HEK293 (cell line): ENCODE measurements around the gene KIAA1671.

Source experiments
- CTCF ChIA-PET: fragments of 350-600 bp; formaldehyde crosslinking; extraction: SDS; loops from one replicate; lab custom pipeline; 2021; ENCODE audit warnings: antibody characterized with exemption; lab: Yijun Ruan, JAX
- POLR2A ChIA-PET: fragments of 300-600 bp; formaldehyde crosslinking; extraction: SDS; loops from one replicate; lab custom pipeline; 2020; ENCODE audit warnings: antibody characterized with exemption, inconsistent platforms; lab: Yijun Ruan, JAX
- H3K27ac ChIP-seq: fragments of 200-500 bp; sonication (Bioruptor generic); 2 replicates; pipeline ENCODE4 v1.5.1; 2014; ENCODE audit warnings: low read depth, low read length, control low read depth, inconsistent platforms; ENCODE audit errors: extremely low read depth
- H3K36me3 ChIP-seq, 2 experiments: fragments of 200-500 bp in 1 of 2; sonication (Bioruptor generic) in 1 of 2; 1 replicate in 1 of 2; 2 replicates in 1 of 2; pipeline ENCODE4 v1.5.1; 2014 to 2017; ENCODE audit warnings: inconsistent platforms in 2 of 2, low read length in 2 of 2; ENCODE audit not compliant: control insufficient read depth in 2 of 2, insufficient read depth in 1 of 2
- H3K4me1 ChIP-seq: fragments of 200-500 bp; sonication (Bioruptor generic); 2 replicates; pipeline ENCODE4 v1.5.1; 2014; ENCODE audit warnings: mild to moderate bottlenecking, low read length, inconsistent platforms; ENCODE audit not compliant: control insufficient read depth, insufficient read depth
- H3K4me3 ChIP-seq: 2 replicates; pipeline ENCODE4 v1.5.1; 2011; ENCODE audit warnings: low read depth, mild to moderate bottlenecking, control low read depth, low read length, moderate library complexity
- H3K9me3 ChIP-seq: fragments of 200-500 bp; sonication (Bioruptor generic); 2 replicates; pipeline ENCODE4 v1.5.1; 2014; ENCODE audit warnings: low read depth, low read length, inconsistent platforms; ENCODE audit not compliant: control insufficient read depth, insufficient read depth
- GFI1B ChIP-seq: fragments of 450-650 bp; formaldehyde crosslinking; IDR thresholded peaks from 2 replicates; pipeline ENCODE4 v1.5.1; 2016; ENCODE audit warnings: missing biosample characterization, missing genetic modification characterization
- HIC1 ChIP-seq: fragments of 450-650 bp; formaldehyde crosslinking; IDR thresholded peaks from 2 replicates; pipeline ENCODE4 v1.5.1; 2016; ENCODE audit warnings: missing biosample characterization, missing genetic modification characterization
- HOXD13 ChIP-seq: sonication (generic); formaldehyde crosslinking; IDR thresholded peaks from 2 replicates; pipeline ENCODE4 v1.8.0; 2022; ENCODE audit warnings: missing genetic modification reagents, borderline replicate concordance
- KLF16 ChIP-seq: fragments of 450-650 bp; formaldehyde crosslinking; IDR thresholded peaks from 2 replicates; pipeline ENCODE4 v1.5.1; 2017; ENCODE audit warnings: missing biosample characterization, missing genetic modification characterization
- RBAK ChIP-seq: fragments of 450-650 bp; formaldehyde crosslinking; IDR thresholded peaks from 2 replicates; pipeline ENCODE4 v1.5.1; 2016; ENCODE audit warnings: missing biosample characterization, missing genetic modification characterization
- ZBTB17 ChIP-seq: fragments of 450-650 bp; formaldehyde crosslinking; IDR thresholded peaks from 2 replicates; pipeline ENCODE4 v1.5.1; 2016; ENCODE audit warnings: missing biosample characterization, missing genetic modification characterization
- ZBTB44 ChIP-seq: fragments of 450-650 bp; IDR thresholded peaks from 2 replicates; pipeline ENCODE4 v1.5.1; 2018; ENCODE audit warnings: missing biosample characterization, mild to moderate bottlenecking, missing genetic modification characterization
- ZNF239 ChIP-seq: fragments of 450-650 bp; formaldehyde crosslinking; IDR thresholded peaks from 2 replicates; pipeline ENCODE4 v1.5.1; 2016; ENCODE audit warnings: missing biosample characterization, missing genetic modification characterization
- ZNF292 ChIP-seq: fragments of 450-650 bp; formaldehyde crosslinking; IDR thresholded peaks from 2 replicates; pipeline ENCODE4 v1.5.1; 2016; ENCODE audit warnings: low read depth, missing biosample characterization, missing genetic modification characterization, borderline replicate concordance
- ZNF324 ChIP-seq: fragments of 450-650 bp; formaldehyde crosslinking; IDR thresholded peaks from 2 replicates; pipeline ENCODE4 v1.5.1; 2016; ENCODE audit warnings: missing biosample characterization, missing genetic modification characterization
- ZNF416 ChIP-seq: fragments of 450-650 bp; formaldehyde crosslinking; IDR thresholded peaks from 2 replicates; pipeline ENCODE4 v1.5.1; 2016; ENCODE audit warnings: missing biosample characterization, missing genetic modification characterization
- ZNF664 ChIP-seq: fragments of 450-650 bp; formaldehyde crosslinking; IDR thresholded peaks from 2 replicates; pipeline ENCODE4 v1.5.1; 2016; ENCODE audit warnings: missing biosample characterization, missing genetic modification characterization
- ZNF701 ChIP-seq: fragments of 450-650 bp; formaldehyde crosslinking; IDR thresholded peaks from 2 replicates; pipeline ENCODE4 v1.5.1; 2016; ENCODE audit warnings: missing biosample characterization, missing genetic modification characterization
- ZNF830 ChIP-seq: fragments of 450-650 bp; IDR thresholded peaks from 2 replicates; pipeline ENCODE4 v1.5.0; 2018; ENCODE audit warnings: missing biosample characterization, missing genetic modification characterization, low read depth, mild to moderate bottlenecking, moderate library complexity
- ZNF837 ChIP-seq: fragments of 450-650 bp; formaldehyde crosslinking; IDR thresholded peaks from 2 replicates; pipeline ENCODE4 v1.5.1; 2016; ENCODE audit warnings: missing biosample characterization, missing genetic modification characterization
- ZSCAN16 ChIP-seq: fragments of 450-650 bp; formaldehyde crosslinking; IDR thresholded peaks from 2 replicates; pipeline ENCODE4 v1.5.1; 2016; ENCODE audit warnings: missing biosample characterization, missing genetic modification characterization
- ZSCAN5A ChIP-seq: fragments of 450-650 bp; formaldehyde crosslinking; IDR thresholded peaks from 2 replicates; pipeline ENCODE4 v1.5.1; 2016; ENCODE audit warnings: missing biosample characterization, missing genetic modification characterization
- TF ChIP-seq, protein P1 (sequence below): fragments of 450-650 bp; formaldehyde crosslinking; IDR thresholded peaks from 2 replicates; pipeline ENCODE4 v1.5.1; 2016; ENCODE audit warnings: missing biosample characterization, missing genetic modification characterization
- TF ChIP-seq, protein P2 (sequence below): fragments of 450-650 bp; formaldehyde crosslinking; IDR thresholded peaks from 2 replicates; pipeline ENCODE4 v1.5.1; 2017; ENCODE audit warnings: missing biosample characterization, missing genetic modification characterization
- TF ChIP-seq, protein P3 (sequence below): fragments of 450-650 bp; formaldehyde crosslinking; optimal IDR thresholded peaks from 2 replicates; pipeline ENCODE3; 2016; ENCODE audit warnings: missing biosample characterization, mild to moderate bottlenecking, missing genetic modification characterization
- TF ChIP-seq, protein P4 (sequence below): fragments of 450-650 bp; formaldehyde crosslinking; IDR thresholded peaks from 2 replicates; pipeline ENCODE4 v1.5.1; 2016; ENCODE audit warnings: missing biosample characterization, missing genetic modification characterization

KIAA1671 gene

DNA sequence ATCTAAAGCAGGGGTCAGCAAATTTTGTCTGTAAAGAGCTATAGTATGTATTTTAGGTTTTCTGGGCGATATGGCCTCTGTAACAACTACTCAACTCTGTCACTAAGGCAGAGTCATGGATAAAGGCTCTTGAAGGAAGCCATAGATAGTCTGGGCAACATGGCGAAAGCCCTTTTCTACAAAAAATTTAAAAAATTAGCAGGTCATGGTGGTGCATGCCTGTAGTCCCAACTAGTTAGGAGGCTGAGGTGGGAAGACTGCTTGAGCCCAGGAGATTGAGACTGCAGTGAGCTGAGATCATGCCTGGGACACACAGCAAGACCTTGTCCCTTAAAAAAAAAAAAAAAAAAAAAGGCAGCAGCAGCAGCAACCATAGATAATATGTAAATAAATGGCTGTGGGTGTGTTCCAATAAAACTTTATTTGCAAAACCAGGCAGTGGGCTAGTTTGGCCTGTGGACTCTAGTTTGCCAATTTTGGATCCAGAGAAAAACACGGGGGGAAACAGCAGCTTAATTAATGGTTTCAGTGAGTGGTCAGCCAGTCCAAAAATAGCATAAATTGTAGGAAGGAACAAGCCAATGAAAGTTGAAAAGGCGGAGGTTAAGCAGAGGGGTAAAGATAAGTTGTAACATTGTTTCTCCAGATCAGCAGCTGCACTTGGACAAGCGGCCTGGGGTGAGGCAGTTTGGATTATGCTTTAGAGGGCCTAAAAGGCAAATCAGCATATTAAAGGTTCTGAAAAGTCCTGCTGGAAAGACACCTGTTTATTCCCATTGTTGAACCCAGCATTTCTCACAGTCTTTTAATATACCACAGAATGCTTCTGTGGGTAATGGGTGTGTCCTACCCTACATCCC is 62.6 kb downstream of the KIAA1671 start:
- ChIA-PET CTCF (interaction anchor here (0.7 to 2.4 kb wide), 4 partner anchors 13 to 77 kb away, joined by 3 to 12 read pairs (median 4); no protein-coding TSS in a partner anchor), POLR2A (no interaction called here)

DNA sequence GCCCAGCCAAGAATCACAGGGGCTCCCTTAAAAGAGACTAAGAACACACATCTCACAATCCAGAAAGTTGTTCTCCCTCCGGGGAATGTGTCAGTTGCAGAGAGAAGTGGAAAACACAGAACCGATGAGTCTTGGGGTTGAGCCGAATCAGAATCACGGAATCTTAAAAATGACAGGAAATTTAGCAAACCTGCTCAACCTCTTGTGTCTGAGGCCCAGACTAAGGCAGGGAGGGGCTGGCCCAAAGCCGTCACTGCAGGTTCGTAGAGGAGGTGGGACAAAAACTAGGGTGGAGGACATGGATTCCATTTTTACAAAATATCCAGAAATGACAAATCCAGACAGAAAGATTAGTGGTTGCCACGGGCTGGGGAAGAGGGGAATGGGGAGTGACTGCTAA is 63.8 kb downstream of the KIAA1671 start:
- POLR2A ChIA-PET: no interaction called here
- CTCF ChIA-PET: no interaction called here
- H3K4me3 ChIP-seq: no peak overlapping the region
- peaks cover 11% of the 10 kb centered on the region for H3K4me1 ChIP-seq
- no peak overlapping the region for H3K27ac ChIP-seq
- H3K9me3 ChIP-seq: no peaks in the 10 kb centered on the region
- no peaks in the 10 kb centered on the region for H3K36me3 ChIP-seq
- no peak for TF ChIP-seq ZNF664 (tag by site-specific recombination)
- TF ChIP-seq ZBTB44 (tag by site-specific recombination): no peak
- TF ChIP-seq GFI1B: no peak
- TF ChIP-seq ZNF324 (tag by site-specific recombination): no peak
- TF ChIP-seq, protein P1, sequence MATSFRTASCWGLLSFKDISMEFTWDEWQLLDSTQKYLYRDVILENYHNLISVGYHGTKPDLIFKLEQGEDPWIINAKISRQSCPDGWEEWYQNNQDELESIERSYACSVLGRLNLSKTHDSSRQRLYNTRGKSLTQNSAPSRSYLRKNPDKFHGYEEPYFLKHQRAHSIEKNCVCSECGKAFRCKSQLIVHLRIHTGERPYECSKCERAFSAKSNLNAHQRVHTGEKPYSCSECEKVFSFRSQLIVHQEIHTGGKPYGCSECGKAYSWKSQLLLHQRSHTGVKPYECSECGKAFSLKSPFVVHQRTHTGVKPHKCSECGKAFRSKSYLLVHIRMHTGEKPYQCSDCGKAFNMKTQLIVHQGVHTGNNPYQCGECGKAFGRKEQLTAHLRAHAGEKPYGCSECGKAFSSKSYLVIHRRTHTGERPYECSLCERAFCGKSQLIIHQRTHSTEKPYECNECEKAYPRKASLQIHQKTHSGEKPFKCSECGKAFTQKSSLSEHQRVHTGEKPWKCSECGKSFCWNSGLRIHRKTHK (tag by site-specific recombination): no peak
- TF ChIP-seq KLF16 (tag by site-specific recombination): no peak
- no peak for TF ChIP-seq ZNF239 (tag by site-specific recombination)
- no peak for TF ChIP-seq HIC1 (tag by site-specific recombination)
- TF ChIP-seq ZNF416 (tag by site-specific recombination): no peak
- TF ChIP-seq ZNF830 (tag by site-specific recombination): no peak
- TF ChIP-seq, protein P2, sequence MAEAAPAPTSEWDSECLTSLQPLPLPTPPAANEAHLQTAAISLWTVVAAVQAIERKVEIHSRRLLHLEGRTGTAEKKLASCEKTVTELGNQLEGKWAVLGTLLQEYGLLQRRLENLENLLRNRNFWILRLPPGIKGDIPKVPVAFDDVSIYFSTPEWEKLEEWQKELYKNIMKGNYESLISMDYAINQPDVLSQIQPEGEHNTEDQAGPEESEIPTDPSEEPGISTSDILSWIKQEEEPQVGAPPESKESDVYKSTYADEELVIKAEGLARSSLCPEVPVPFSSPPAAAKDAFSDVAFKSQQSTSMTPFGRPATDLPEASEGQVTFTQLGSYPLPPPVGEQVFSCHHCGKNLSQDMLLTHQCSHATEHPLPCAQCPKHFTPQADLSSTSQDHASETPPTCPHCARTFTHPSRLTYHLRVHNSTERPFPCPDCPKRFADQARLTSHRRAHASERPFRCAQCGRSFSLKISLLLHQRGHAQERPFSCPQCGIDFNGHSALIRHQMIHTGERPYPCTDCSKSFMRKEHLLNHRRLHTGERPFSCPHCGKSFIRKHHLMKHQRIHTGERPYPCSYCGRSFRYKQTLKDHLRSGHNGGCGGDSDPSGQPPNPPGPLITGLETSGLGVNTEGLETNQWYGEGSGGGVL (tag by site-specific recombination): no peak
- TF ChIP-seq RBAK (tag by site-specific recombination): no peak
- no peak for TF ChIP-seq ZBTB17 (tag by site-specific recombination)
- TF ChIP-seq ZSCAN16: no peak

More for the DNA sequence above, 62.6 kb downstream of the KIAA1671 start:
- H3K4me1 ChIP-seq: peaks cover 11% of the 10 kb centered on the region
- H3K27ac ChIP-seq: no peak overlapping the region
- no peak for TF ChIP-seq ZSCAN5A (tag by site-specific recombination)
- no peak for TF ChIP-seq ZNF701 (tag by site-specific recombination)
- no peak for TF ChIP-seq GFI1B
- TF ChIP-seq, protein P3, sequence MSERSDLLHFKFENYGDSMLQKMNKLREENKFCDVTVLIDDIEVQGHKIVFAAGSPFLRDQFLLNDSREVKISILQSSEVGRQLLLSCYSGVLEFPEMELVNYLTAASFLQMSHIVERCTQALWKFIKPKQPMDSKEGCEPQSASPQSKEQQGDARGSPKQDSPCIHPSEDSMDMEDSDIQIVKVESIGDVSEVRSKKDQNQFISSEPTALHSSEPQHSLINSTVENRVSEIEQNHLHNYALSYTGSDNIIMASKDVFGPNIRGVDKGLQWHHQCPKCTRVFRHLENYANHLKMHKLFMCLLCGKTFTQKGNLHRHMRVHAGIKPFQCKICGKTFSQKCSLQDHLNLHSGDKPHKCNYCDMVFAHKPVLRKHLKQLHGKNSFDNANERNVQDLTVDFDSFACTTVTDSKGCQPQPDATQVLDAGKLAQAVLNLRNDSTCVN (tag by site-specific recombination): no peak
- TF ChIP-seq, protein P4, sequence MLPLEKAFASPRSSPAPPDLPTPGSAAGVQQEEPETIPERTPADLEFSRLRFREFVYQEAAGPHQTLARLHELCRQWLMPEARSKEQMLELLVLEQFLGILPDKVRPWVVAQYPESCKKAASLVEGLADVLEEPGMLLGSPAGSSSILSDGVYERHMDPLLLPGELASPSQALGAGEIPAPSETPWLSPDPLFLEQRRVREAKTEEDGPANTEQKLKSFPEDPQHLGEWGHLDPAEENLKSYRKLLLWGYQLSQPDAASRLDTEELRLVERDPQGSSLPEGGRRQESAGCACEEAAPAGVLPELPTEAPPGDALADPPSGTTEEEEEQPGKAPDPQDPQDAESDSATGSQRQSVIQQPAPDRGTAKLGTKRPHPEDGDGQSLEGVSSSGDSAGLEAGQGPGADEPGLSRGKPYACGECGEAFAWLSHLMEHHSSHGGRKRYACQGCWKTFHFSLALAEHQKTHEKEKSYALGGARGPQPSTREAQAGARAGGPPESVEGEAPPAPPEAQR (tag by site-specific recombination): no peak
- no peak for TF ChIP-seq HOXD13 (CRISPR knock-in tag)
- no peak for TF ChIP-seq ZNF830 (tag by site-specific recombination)
- no peak for TF ChIP-seq ZNF837
- no peak for TF ChIP-seq ZNF292 (tag by site-specific recombination)
- H3K36me3 ChIP-seq: no peaks in the 10 kb centered on the region
- H3K4me3 ChIP-seq: no peak overlapping the region
- H3K9me3 ChIP-seq: no peaks in the 10 kb centered on the region
